HEK293T (cell line): ENCODE data around the gene NRBP1.

Source experiments
- ARNT ChIP-seq: fragments of 450-650 bp; IDR thresholded peaks from 2 replicates; pipeline ENCODE4 v1.6.1; 2017; ENCODE audit warnings: mild to moderate bottlenecking
- BHLHE40 ChIP-seq: fragments of 450-650 bp; IDR thresholded peaks from 2 replicates; pipeline ENCODE4 v1.6.1; 2016; ENCODE audit warnings: mild to moderate bottlenecking, moderate library complexity, borderline replicate concordance
- ELF4 ChIP-seq: fragments of 450-650 bp; IDR thresholded peaks from 2 replicates; pipeline ENCODE4 v1.6.1; 2017; ENCODE audit warnings: antibody characterized with exemption
- FOXA1 ChIP-seq: fragments of 450-650 bp; IDR thresholded peaks from 2 replicates; pipeline ENCODE4 v1.6.1; 2016; ENCODE audit warnings: mild to moderate bottlenecking
- FOXK2 ChIP-seq: fragments of 450-650 bp; IDR thresholded peaks from 2 replicates; pipeline ENCODE4 v1.6.1; 2016; ENCODE audit warnings: mild to moderate bottlenecking
- FOXM1 ChIP-seq: fragments of 450-650 bp; IDR thresholded peaks from 2 replicates; pipeline ENCODE4 v1.6.1; 2017; ENCODE audit warnings: mild to moderate bottlenecking, borderline replicate concordance
- L3MBTL2 ChIP-seq: fragments of 450-650 bp; conservative IDR thresholded peaks from 2 replicates; pipeline ENCODE4 v1.6.1; 2016; ENCODE audit warnings: mild to moderate bottlenecking
- LEF1 ChIP-seq: fragments of 450-650 bp; IDR thresholded peaks from 2 replicates; pipeline ENCODE4 v1.6.1; 2017; ENCODE audit warnings: mild to moderate bottlenecking, borderline replicate concordance
- SP1 ChIP-seq: fragments of 450-650 bp; IDR thresholded peaks from 2 replicates; pipeline ENCODE4 v1.6.1; 2017
- SUZ12 ChIP-seq: fragments of 450-650 bp; IDR thresholded peaks from 2 replicates; pipeline ENCODE4 v1.6.1; 2016; ENCODE audit warnings: mild to moderate bottlenecking
- TARDBP ChIP-seq: fragments of 450-650 bp; IDR thresholded peaks from 2 replicates; pipeline ENCODE4 v1.6.1; 2016

DNA sequence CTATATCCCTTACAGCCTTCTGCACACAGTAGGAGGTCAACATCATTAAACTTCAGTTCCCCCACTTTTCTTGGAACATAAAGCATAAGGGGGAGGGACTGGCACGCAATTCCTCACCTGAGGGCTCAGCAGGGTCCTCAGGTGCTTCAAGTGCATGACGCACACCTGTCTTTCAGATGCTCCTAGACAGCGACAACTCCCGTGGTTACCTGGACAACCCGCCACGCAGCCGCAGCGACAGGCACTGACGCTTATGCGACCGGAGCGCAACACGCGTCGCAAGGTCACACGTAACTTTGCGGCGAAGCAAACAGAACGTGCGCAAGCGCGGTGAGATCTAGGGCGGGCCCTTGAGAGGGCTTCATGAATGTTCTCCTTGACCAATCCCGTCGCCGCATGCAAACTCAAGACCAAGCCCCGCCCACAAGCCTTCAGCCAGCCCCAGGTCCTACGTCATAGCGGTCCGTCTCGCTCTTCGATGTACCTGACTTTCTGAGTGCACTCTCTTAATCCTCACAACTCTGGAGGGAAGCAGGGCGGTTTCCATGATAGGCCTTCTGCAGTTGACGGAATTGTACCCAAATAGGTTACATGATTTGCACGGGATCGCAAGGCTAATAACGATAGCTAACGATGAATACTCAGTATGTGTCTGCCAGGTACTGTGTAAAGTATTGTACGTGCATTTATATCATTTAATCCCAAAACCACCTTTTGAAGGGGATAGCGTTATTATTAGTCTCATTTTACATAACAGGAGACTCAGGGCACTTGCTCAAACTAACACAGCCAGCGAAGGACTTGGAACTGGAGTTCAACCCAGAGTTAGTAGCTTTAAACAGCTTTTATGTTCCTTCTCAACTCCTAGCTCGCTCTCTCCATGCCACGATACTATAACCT, 61.3 kb downstream of the NRBP1 start, which contains the start of gene IFT172:
- peak; percentile 85 for TF ChIP-seq L3MBTL2
- TF ChIP-seq BHLHE40 = no peak
- TF ChIP-seq FOXK2 = peak; percentile 73
- no peak for TF ChIP-seq FOXM1
- TF ChIP-seq ARNT = no peak
- TF ChIP-seq LEF1 = no peak
- TF ChIP-seq TARDBP = no peak
- no peak for TF ChIP-seq SUZ12
- no peak for TF ChIP-seq FOXA1
- TF ChIP-seq ELF4 = peak; percentile 10; the same call in 1 of the 2 replicates
- no peak for TF ChIP-seq SP1
